Ectodermal cell (in vitro differentiated cells): ENCODE measurements around the gene CYBA.
"Not testable (repeated sequence)": the region's sequence is repeated elsewhere in the genome, so short reads cannot be mapped to it uniquely, and the experiment has no call there.

Source experiments
- H3K27ac ChIP-seq: 2 replicates; pipeline ENCODE4 v1.7.0; 2013; ENCODE audit warnings: mild to moderate bottlenecking, low read depth, low read length; ENCODE audit not compliant: insufficient read depth, poor library complexity, severe bottlenecking
- H3K27me3 ChIP-seq: 2 replicates; pipeline ENCODE4 v1.7.0; 2013; ENCODE audit warnings: mild to moderate bottlenecking, low read length; ENCODE audit not compliant: insufficient read depth, control insufficient read depth, poor library complexity, severe bottlenecking
- H3K36me3 ChIP-seq: one replicate; pipeline ENCODE4 v1.7.0; 2013; ENCODE audit warnings: low read length; ENCODE audit not compliant: control insufficient read depth, insufficient read depth
- H3K4me1 ChIP-seq: one replicate; pipeline ENCODE4 v1.7.0; 2013; ENCODE audit warnings: low read length; ENCODE audit not compliant: control insufficient read depth, insufficient read depth
- H3K4me3 ChIP-seq: 2 replicates; pipeline ENCODE4 v1.7.0; 2013; ENCODE audit warnings: low read depth, low read length, control low read depth; ENCODE audit not compliant: insufficient read depth
- H3K9me3 ChIP-seq: 2 replicates; pipeline ENCODE4 v1.7.0; 2013; ENCODE audit warnings: mild to moderate bottlenecking, low read length, moderate library complexity; ENCODE audit not compliant: control insufficient read depth
- WGBS, 2 experiments: methylation state at CpG; one replicate each; pipeline ENCODE4 v1.1.7; 2013; ENCODE audit warnings: missing lambda C conversion rate in 2 of 2; 5-methylcytosine and 5-hydroxymethylcytosine counted together

The CYBA gene

GRCh38 chr16:88676502-88677242 lies 25.8 kb upstream of the CYBA start:
- H3K27ac ChIP-seq = no peak overlapping the region
- peaks cover 5% of the 10 kb centered on the region for H3K4me1 ChIP-seq
- no peaks in the 10 kb centered on the region for H3K27me3 ChIP-seq
- no peaks in the 10 kb centered on the region for H3K9me3 ChIP-seq
- no peak overlapping the region for H3K4me3 ChIP-seq
- 91 to 96% methylated on average over 22 of the region's 22 CpGs for WGBS, 2 experiments
- H3K36me3 ChIP-seq = no peaks in the 10 kb centered on the region

GRCh38 chr16:88673716-88674379 lies 23.0 kb upstream of the CYBA start:
- no peaks in the 10 kb centered on the region for H3K36me3 ChIP-seq
- H3K4me1 ChIP-seq = peaks cover 5% of the 10 kb centered on the region
- no peaks in the 10 kb centered on the region for H3K27me3 ChIP-seq
- H3K9me3 ChIP-seq = no peaks in the 10 kb centered on the region
- H3K4me3 ChIP-seq = no peak overlapping the region
- 92 to 96% methylated on average over 19 of the region's 19 CpGs for WGBS, 2 experiments
- no peak overlapping the region for H3K27ac ChIP-seq

GRCh38 chr16:88672776-88673175 lies 21.9 kb upstream of the CYBA start:
- Histone ChIP-seq H3K27me3 (no peaks in the 10 kb centered on the region), H3K4me1 (peaks cover 5% of the 10 kb centered on the region), H3K36me3 (no peaks in the 10 kb centered on the region), H3K27ac (no peak overlapping the region), H3K9me3 (no peaks in the 10 kb centered on the region), H3K4me3 (no peak overlapping the region)
- 31 to 32% methylated on average over 11 of the region's 11 CpGs for WGBS, 2 experiments

- no peak overlapping the region for H3K27ac ChIP-seq
- no peaks in the 10 kb centered on the region for H3K36me3 ChIP-seq
- H3K4me3 ChIP-seq = no peak overlapping the region
- 95 to 96% methylated on average over 23 of the region's 23 CpGs for WGBS, 2 experiments
- no peaks in the 10 kb centered on the region for H3K27me3 ChIP-seq
- peaks cover 5% of the 10 kb centered on the region for H3K4me1 ChIP-seq
- no peaks in the 10 kb centered on the region for H3K9me3 ChIP-seq
These were observed 21.0 kb upstream of the CYBA start for GRCh38 chr16:88671806-88672205.

GRCh38 chr16:88669980-88670379 lies 19.1 kb upstream of the CYBA start:
- no peaks in the 10 kb centered on the region for H3K27me3 ChIP-seq
- peaks cover 5% of the 10 kb centered on the region for H3K4me1 ChIP-seq
- no peak overlapping the region for H3K4me3 ChIP-seq
- 93 to 94% methylated on average over 10 of the region's 10 CpGs for WGBS, 2 experiments
- no peaks in the 10 kb centered on the region for H3K36me3 ChIP-seq
- no peaks in the 10 kb centered on the region for H3K9me3 ChIP-seq
- H3K27ac ChIP-seq = no peak overlapping the region

GRCh38 chr16:88669493-88669892 lies 18.6 kb upstream of the CYBA start:
- H3K4me3 ChIP-seq, H3K9me3 ChIP-seq, H3K4me1 ChIP-seq, H3K36me3 ChIP-seq, H3K27me3 ChIP-seq, H3K27ac ChIP-seq: not testable (repeated sequence)
- 78 to 94% methylated on average over 6 to 7 of the region's 8 CpGs for WGBS, 2 experiments

- Histone ChIP-seq H3K27ac (no peak overlapping the region), H3K9me3 (no peaks in the 10 kb centered on the region), H3K36me3 (no peaks in the 10 kb centered on the region), H3K27me3 (peaks cover 6% of the 10 kb centered on the region), H3K4me1 (peaks cover 2% of the 10 kb centered on the region), H3K4me3 (no peak overlapping the region)
- 72 to 79% methylated on average over 5 of the region's 5 CpGs for WGBS, 2 experiments
These were observed 16.6 kb upstream of the CYBA start for GRCh38 chr16:88667461-88667860.

GRCh38 chr16:88665570-88665969 lies 14.7 kb upstream of the CYBA start:
- Histone ChIP-seq H3K27me3 (peaks cover 6% of the 10 kb centered on the region), H3K27ac (no peak overlapping the region), H3K4me1 (no peaks in the 10 kb centered on the region), H3K4me3 (no peak overlapping the region), H3K36me3 (no peaks in the 10 kb centered on the region), H3K9me3 (no peaks in the 10 kb centered on the region)
- WGBS, 2 experiments = 95 to 96% methylated on average over 3 of the region's 3 CpGs

- H3K4me1 ChIP-seq = no peaks in the 10 kb centered on the region
- 95 to 96% methylated on average over 4 of the region's 4 CpGs for WGBS, 2 experiments
These were observed 14.3 kb upstream of the CYBA start for GRCh38 chr16:88665148-88665547.

GRCh38 chr16:88662843-88663606 lies 12.2 kb upstream of the CYBA start, which contains the start of gene MVD:
Gene MVD (minus strand): TSS chr16:88663091. CDS start chr16:88663080, 11 bp downstream.
- Histone ChIP-seq H3K36me3 (no peaks in the 10 kb centered on the region), H3K27ac (no peak within 1 kb of the TSS), H3K4me3 (peak within 1 kb of the TSS; percentile 72), H3K9me3 (no peaks in the 10 kb centered on the region), H3K27me3 (peaks cover 6% of the 10 kb centered on the region), H3K4me1 (no peaks in the 10 kb centered on the region)
- 0% methylated on average over 88 of the region's 88 CpGs for WGBS, 2 experiments

More at GRCh38 chr16:88665148-88665547, 14.3 kb upstream of the CYBA start:
- Histone ChIP-seq H3K9me3 (no peaks in the 10 kb centered on the region), H3K27ac (no peak overlapping the region), H3K4me3 (no peak overlapping the region), H3K27me3 (peaks cover 6% of the 10 kb centered on the region), H3K36me3 (no peaks in the 10 kb centered on the region)
